ENCODE results near the gene BCAS3. TPM values are rescaled to one million over a fixed set of nuclear protein-coding genes. Genes with fewer than 3 reads are reported as not detected.
"Not testable (repeated sequence)": the region's sequence is repeated elsewhere in the genome, so short reads cannot be mapped to it uniquely, and the experiment has no call there.

Gene BCAS3
- total and polyA plus RNA-seq, 4 donors, result 11.6 to 47.6 (median 27.4) TPM

- H3K4me3 ChIP-seq (ENCODE audit: low read length in 2 of 2), result no peak overlapping the region
- ATAC-seq (ENCODE audit: low FRiP score) (no peak), DNase-seq (no peak)
- H3K4me1 ChIP-seq (ENCODE audit: control insufficient read depth in 1 of 2, insufficient read depth in 2 of 2, low read length in 2 of 2), result no peaks in the 10 kb centered on the region
- no peaks in the 10 kb centered on the region for H3K36me3 ChIP-seq (ENCODE audit: control insufficient read depth in 1 of 2, insufficient read depth in 2 of 2, low read length in 1 of 2)
- intact Hi-C loops (cut with DNase I), result no loop called here
- no peaks in the 10 kb centered on the region for H3K9me3 ChIP-seq (ENCODE audit: control insufficient read depth, low read length)
- H3K27me3 ChIP-seq (ENCODE audit: control insufficient read depth in 1 of 2, insufficient read depth in 2 of 2, low read length in 1 of 2), result no peaks in the 10 kb centered on the region
- H3K27ac ChIP-seq (ENCODE audit: low read depth in 1 of 2, low read length in 2 of 2), result no peak overlapping the region
- WGBS, 2 donors, result 79 to 83% methylated on average over 3 of the region's 3 CpGs
Observed at GRCh38 chr17:60769327-60769726, 91.7 kb downstream of the BCAS3 start.

DNA sequence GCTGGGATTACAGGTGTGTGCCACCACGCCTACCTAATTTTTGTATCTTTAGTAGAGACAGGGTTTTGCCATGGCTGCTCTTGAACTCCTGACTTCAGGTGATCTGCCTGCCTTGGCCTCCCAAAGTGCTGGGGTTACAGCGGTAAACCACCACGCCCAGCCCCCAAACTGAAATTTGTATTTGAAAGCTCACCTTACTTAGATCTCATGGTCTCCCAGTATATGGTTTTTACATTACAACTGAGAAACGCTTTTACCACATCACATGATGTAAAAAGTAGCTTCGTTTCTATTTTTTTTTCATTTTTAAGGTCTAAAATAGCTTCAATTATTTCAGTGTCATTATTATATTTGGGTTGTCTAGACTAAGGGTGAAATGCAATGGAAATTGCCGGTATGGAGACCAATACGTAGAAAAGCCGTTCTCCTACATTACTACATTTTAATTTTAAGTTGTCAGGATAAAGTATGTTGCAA lies 93.3 kb downstream of the BCAS3 start:
- no peaks in the 10 kb centered on the region for H3K4me1 ChIP-seq (ENCODE audit: control insufficient read depth in 1 of 2, insufficient read depth in 2 of 2, low read length in 2 of 2)
- intact Hi-C loops (cut with DNase I), result no loop called here

GRCh38 chr17:60771621-60772020 lies 94.0 kb downstream of the BCAS3 start:
- H3K4me1 ChIP-seq (ENCODE audit: control insufficient read depth in 1 of 2, insufficient read depth in 2 of 2, low read length in 2 of 2); intact Hi-C loops (cut with DNase I); H3K36me3 ChIP-seq (ENCODE audit: control insufficient read depth in 1 of 2, insufficient read depth in 2 of 2, low read length in 1 of 2); H3K27me3 ChIP-seq (ENCODE audit: control insufficient read depth in 1 of 2, insufficient read depth in 2 of 2, low read length in 1 of 2); H3K27ac ChIP-seq (ENCODE audit: low read depth in 1 of 2, low read length in 2 of 2); ATAC-seq (ENCODE audit: low FRiP score); H3K4me3 ChIP-seq (ENCODE audit: low read length in 2 of 2); DNase-seq; H3K9me3 ChIP-seq (ENCODE audit: control insufficient read depth, low read length): not testable (repeated sequence)
- WGBS, 2 donors, result 87 to 96% methylated on average over 5 of the region's 5 CpGs

More for the DNA sequence above, 93.3 kb downstream of the BCAS3 start:
- Histone ChIP-seq H3K9me3 (ENCODE audit: control insufficient read depth, low read length) (no peaks in the 10 kb centered on the region), H3K36me3 (ENCODE audit: control insufficient read depth in 1 of 2, insufficient read depth in 2 of 2, low read length in 1 of 2) (no peaks in the 10 kb centered on the region), H3K4me3 (ENCODE audit: low read length in 2 of 2) (no peak overlapping the region), H3K27me3 (ENCODE audit: control insufficient read depth in 1 of 2, insufficient read depth in 2 of 2, low read length in 1 of 2) (no peaks in the 10 kb centered on the region), H3K27ac (ENCODE audit: low read depth in 1 of 2, low read length in 2 of 2) (no peak overlapping the region)
- DNase-seq (no peak), ATAC-seq (ENCODE audit: low FRiP score) (no peak)
- WGBS, 2 donors, result 96 to 97% methylated on average over 8 of the region's 8 CpGs

DNA sequence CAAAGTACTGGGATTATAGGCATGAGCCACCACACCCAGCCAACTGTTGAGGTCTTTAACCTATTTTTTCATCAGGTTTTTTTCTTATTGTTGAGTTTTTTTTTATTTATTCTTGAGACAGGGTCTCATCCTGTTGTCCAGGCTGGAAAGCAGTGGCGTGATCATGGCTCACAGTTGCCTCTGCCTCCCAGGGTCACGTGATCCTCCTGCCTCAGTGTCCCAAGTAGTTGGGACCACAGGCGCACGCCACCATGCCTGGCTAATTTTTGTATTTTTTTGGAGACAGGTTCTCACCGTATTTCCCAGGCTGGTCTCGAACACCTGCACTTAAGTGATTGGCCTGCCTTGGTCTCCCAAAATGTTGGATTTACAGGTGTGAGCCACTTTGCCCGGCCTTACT lies 95.9 kb downstream of the BCAS3 start:
- Histone ChIP-seq H3K9me3 (ENCODE audit: control insufficient read depth, low read length) (no peaks in the 10 kb centered on the region), H3K36me3 (ENCODE audit: control insufficient read depth in 1 of 2, insufficient read depth in 2 of 2, low read length in 1 of 2) (no peaks in the 10 kb centered on the region), H3K27me3 (ENCODE audit: control insufficient read depth in 1 of 2, insufficient read depth in 2 of 2, low read length in 1 of 2) (no peaks in the 10 kb centered on the region), H3K4me3 (ENCODE audit: low read length in 2 of 2) (no peak overlapping the region), H3K27ac (ENCODE audit: low read depth in 1 of 2, low read length in 2 of 2) (no peak overlapping the region), H3K4me1 (ENCODE audit: control insufficient read depth in 1 of 2, insufficient read depth in 2 of 2, low read length in 2 of 2) (no peaks in the 10 kb centered on the region)
- no peak for DNase-seq
- intact Hi-C loops (cut with DNase I), result no loop called here
- ATAC-seq (ENCODE audit: low FRiP score), result no peak
- 97 to 98% methylated on average over 7 of the region's 7 CpGs for WGBS, 2 donors

DNA sequence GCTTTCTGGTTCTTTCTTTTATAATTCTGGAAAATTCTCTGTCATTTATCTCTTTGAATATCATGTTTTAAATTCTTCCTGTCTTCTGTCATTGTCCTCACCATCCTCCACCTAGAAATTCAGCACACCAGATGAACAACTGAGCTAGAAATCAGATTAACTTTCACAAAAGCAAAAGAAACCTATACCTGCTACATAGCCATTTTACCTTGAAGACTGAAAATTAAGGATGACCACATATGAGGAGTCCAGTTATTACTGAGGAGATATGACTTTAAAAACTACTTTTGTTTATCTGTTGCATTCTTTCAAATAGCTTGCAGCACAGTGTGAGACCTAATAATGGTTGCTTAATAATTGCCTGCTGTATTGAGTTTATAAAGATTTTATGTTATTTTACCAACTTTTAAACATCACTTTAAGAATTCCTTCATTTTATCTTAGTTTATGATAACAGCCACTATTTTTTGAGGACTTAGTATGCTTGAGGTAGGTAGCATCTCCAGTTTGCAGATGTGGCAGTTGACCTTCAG lies 104.3 kb downstream of the BCAS3 start:
- H3K9me3 ChIP-seq (ENCODE audit: control insufficient read depth, low read length), result no peaks in the 10 kb centered on the region
- H3K27me3 ChIP-seq (ENCODE audit: control insufficient read depth in 1 of 2, insufficient read depth in 2 of 2, low read length in 1 of 2), result no peaks in the 10 kb centered on the region
- no peaks in the 10 kb centered on the region for H3K4me1 ChIP-seq (ENCODE audit: control insufficient read depth in 1 of 2, insufficient read depth in 2 of 2, low read length in 2 of 2)
- H3K4me3 ChIP-seq (ENCODE audit: low read length in 2 of 2), result no peak overlapping the region
- H3K27ac ChIP-seq (ENCODE audit: low read depth in 1 of 2, low read length in 2 of 2), result no peak overlapping the region
- H3K36me3 ChIP-seq (ENCODE audit: control insufficient read depth in 1 of 2, insufficient read depth in 2 of 2, low read length in 1 of 2), result no peaks in the 10 kb centered on the region
- intact Hi-C loops (cut with DNase I), result no loop called here
- DNase-seq (no peak), ATAC-seq (ENCODE audit: low FRiP score) (no peak)

GRCh38 chr17:60782742-60783141 lies 105.1 kb downstream of the BCAS3 start:
- no peaks in the 10 kb centered on the region for H3K27me3 ChIP-seq (ENCODE audit: control insufficient read depth in 1 of 2, insufficient read depth in 2 of 2, low read length in 1 of 2)
- no peaks in the 10 kb centered on the region for H3K4me1 ChIP-seq (ENCODE audit: control insufficient read depth in 1 of 2, insufficient read depth in 2 of 2, low read length in 2 of 2)
- no peak for DNase-seq
- H3K36me3 ChIP-seq (ENCODE audit: control insufficient read depth in 1 of 2, insufficient read depth in 2 of 2, low read length in 1 of 2), result no peaks in the 10 kb centered on the region
- no peak overlapping the region for H3K4me3 ChIP-seq (ENCODE audit: low read length in 2 of 2)
- WGBS, 2 donors, result 95 to 99% methylated on average over 3 of the region's 3 CpGs
- intact Hi-C loops (cut with DNase I), result no loop called here
- H3K9me3 ChIP-seq (ENCODE audit: control insufficient read depth, low read length), result no peaks in the 10 kb centered on the region
- H3K27ac ChIP-seq (ENCODE audit: low read depth in 1 of 2, low read length in 2 of 2), result no peak overlapping the region
- no peak for ATAC-seq (ENCODE audit: low FRiP score)

- Histone ChIP-seq H3K4me3 (ENCODE audit: low read length in 2 of 2) (no peak overlapping the region), H3K27ac (ENCODE audit: low read depth in 1 of 2, low read length in 2 of 2) (no peak overlapping the region), H3K4me1 (ENCODE audit: control insufficient read depth in 1 of 2, insufficient read depth in 2 of 2, low read length in 2 of 2) (no peaks in the 10 kb centered on the region), H3K9me3 (ENCODE audit: control insufficient read depth, low read length) (no peaks in the 10 kb centered on the region), H3K36me3 (ENCODE audit: control insufficient read depth in 1 of 2, insufficient read depth in 2 of 2, low read length in 1 of 2) (no peaks in the 10 kb centered on the region), H3K27me3 (ENCODE audit: control insufficient read depth in 1 of 2, insufficient read depth in 2 of 2, low read length in 1 of 2) (no peaks in the 10 kb centered on the region)
- DNase-seq (no peak), ATAC-seq (ENCODE audit: low FRiP score) (no peak)
- intact Hi-C loops (cut with DNase I), result no loop called here
Observed at GRCh38 chr17:60790205-60790604, 112.6 kb downstream of the BCAS3 start.

DNA sequence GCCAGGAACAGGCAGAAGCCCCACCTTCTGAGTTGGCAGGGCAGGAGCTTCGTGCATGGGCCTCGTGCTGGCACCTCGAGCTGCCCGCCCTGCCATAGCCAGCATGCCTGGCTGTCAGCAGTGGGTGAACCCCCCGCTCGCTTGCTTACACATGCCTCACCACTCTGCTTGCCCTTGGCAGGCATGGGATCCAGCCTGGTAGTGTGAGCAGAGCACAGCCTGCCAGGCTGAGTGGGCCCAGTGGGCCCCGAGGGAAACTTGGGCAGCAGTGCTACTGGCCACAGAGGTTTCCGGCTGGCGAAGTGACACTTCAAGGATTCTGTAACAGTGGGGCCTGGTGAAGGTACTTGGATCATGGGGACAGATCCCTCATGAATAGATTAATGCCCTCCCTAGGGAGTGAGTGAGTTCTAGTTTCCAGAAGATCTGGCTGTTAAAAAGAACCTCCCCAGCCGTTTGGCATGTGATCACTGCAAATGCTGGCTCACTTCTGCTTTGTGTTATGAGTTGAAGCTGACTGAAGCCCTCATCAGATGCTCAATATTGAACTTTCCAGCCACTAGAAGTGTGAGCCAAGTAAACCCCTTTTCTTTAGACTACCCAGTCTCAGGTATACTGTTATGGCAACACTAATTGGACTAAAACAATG lies 114.7 kb downstream of the BCAS3 start:
- H3K4me1 ChIP-seq (ENCODE audit: control insufficient read depth in 1 of 2, insufficient read depth in 2 of 2, low read length in 2 of 2), result no peaks in the 10 kb centered on the region
- peak; percentile 72 to 82 for DNase-seq
- no peaks in the 10 kb centered on the region for H3K27me3 ChIP-seq (ENCODE audit: control insufficient read depth in 1 of 2, insufficient read depth in 2 of 2, low read length in 1 of 2)
- peak; percentile 82 for ATAC-seq (ENCODE audit: low FRiP score)
- no peaks in the 10 kb centered on the region for H3K9me3 ChIP-seq (ENCODE audit: control insufficient read depth, low read length)
- WGBS, 2 donors, result 12 to 20% methylated on average over 10 of the region's 10 CpGs
- peak overlapping the region in 1 of 2 donors; percentile 42 for H3K27ac ChIP-seq (ENCODE audit: low read depth in 1 of 2, low read length in 2 of 2)
- no peak overlapping the region for H3K4me3 ChIP-seq (ENCODE audit: low read length in 2 of 2)
- no peaks in the 10 kb centered on the region for H3K36me3 ChIP-seq (ENCODE audit: control insufficient read depth in 1 of 2, insufficient read depth in 2 of 2, low read length in 1 of 2)
- intact Hi-C loops (cut with DNase I), result no loop called here

DNA sequence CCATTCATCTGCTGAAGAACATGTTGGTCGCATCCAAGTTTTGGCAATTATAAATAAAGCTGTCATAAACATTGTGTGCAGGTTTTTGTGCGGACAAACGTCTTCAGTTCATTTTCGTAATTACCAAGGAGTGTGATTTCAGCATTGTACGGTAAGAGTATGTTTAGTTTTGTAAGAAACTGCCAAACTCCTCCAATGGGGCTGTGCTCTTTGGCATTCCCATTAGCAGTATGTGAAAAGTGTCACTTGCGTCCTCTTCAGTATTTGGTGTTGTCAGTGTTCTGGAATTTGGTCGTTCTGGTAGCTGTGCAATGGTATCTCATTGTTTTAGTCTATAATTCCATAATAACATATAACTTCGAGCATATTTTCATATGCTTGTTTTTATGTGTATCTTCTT lies 120.9 kb downstream of the BCAS3 start:
- 78 to 81% methylated on average over 8 of the region's 8 CpGs for WGBS, 2 donors
- intact Hi-C loops (cut with DNase I), result no loop called here
- H3K27ac ChIP-seq (ENCODE audit: low read depth in 1 of 2, low read length in 2 of 2), result no peak overlapping the region
- no peaks in the 10 kb centered on the region for H3K9me3 ChIP-seq (ENCODE audit: control insufficient read depth, low read length)
- H3K27me3 ChIP-seq (ENCODE audit: control insufficient read depth in 1 of 2, insufficient read depth in 2 of 2, low read length in 1 of 2), result no peaks in the 10 kb centered on the region
- no peak for ATAC-seq (ENCODE audit: low FRiP score)
- no peak overlapping the region for H3K4me3 ChIP-seq (ENCODE audit: low read length in 2 of 2)
- H3K4me1 ChIP-seq (ENCODE audit: control insufficient read depth in 1 of 2, insufficient read depth in 2 of 2, low read length in 2 of 2), result no peaks in the 10 kb centered on the region
- H3K36me3 ChIP-seq (ENCODE audit: control insufficient read depth in 1 of 2, insufficient read depth in 2 of 2, low read length in 1 of 2), result no peaks in the 10 kb centered on the region
- no peak for DNase-seq
